Measurements from ENCODE around the gene GRIN1.

GRIN1 gene

GRCh38 chr9:137148661-137149060, 9.7 kb downstream of the GRIN1 start:
- no peak for DNase-seq

- DNase-seq, result no peak
These were observed 10.4 kb downstream of the GRIN1 start for GRCh38 chr9:137149363-137149762.

GRCh38 chr9:137149942-137150616, 11.1 kb downstream of the GRIN1 start:
- no peak for DNase-seq

GRCh38 chr9:137150617-137151457, 11.9 kb downstream of the GRIN1 start:
- DNase-seq, result peak in 3 of 6 experiments; percentile 28 to 40 (median 35)

- no peak for DNase-seq
These were observed 14.0 kb downstream of the GRIN1 start for GRCh38 chr9:137152844-137153405.

- DNase-seq, result peak; percentile 14 to 57 (median 48)
These were observed 17.8 kb downstream of the GRIN1 start for GRCh38 chr9:137156567-137157375.

GRCh38 chr9:137157618-137158415, 18.9 kb downstream of the GRIN1 start:
- DNase-seq, result no peak

- DNase-seq, result no peak
These were observed 19.7 kb downstream of the GRIN1 start for GRCh38 chr9:137158625-137159024.

GRCh38 chr9:137159105-137160053, 20.4 kb downstream of the GRIN1 start:
- no peak for DNase-seq

GRCh38 chr9:137160054-137160425, 21.1 kb downstream of the GRIN1 start:
- no peak for DNase-seq

- DNase-seq, result no peak
These were observed 22.0 kb downstream of the GRIN1 start for GRCh38 chr9:137160716-137161557.

GRCh38 chr9:137161558-137162486, 22.9 kb downstream of the GRIN1 start:
- DNase-seq, result no peak

- no peak for DNase-seq
These were observed 23.8 kb downstream of the GRIN1 start for GRCh38 chr9:137162505-137163364.

- no peak for DNase-seq
These were observed 24.4 kb downstream of the GRIN1 start for GRCh38 chr9:137163365-137163715.

GRCh38 chr9:137163805-137164204, 24.9 kb downstream of the GRIN1 start:
- no peak for DNase-seq

GRCh38 chr9:137164370-137165249, 25.7 kb downstream of the GRIN1 start:
- no peak for DNase-seq
